GM18858 (cell line): ENCODE results near the gene FAAP100.
"Not testable (repeated sequence)": the region's sequence is repeated elsewhere in the genome, so short reads cannot be mapped to it uniquely, and the experiment has no call there.

Source experiments
- ATAC-seq: cut with Tn5 transposase; IDR thresholded peaks from one replicate; pipeline ENCODE4 v1.9.1; 2021; ENCODE audit not compliant: unreplicated experiment

The FAAP100 gene

GRCh38 chr17:81552244-81553017 is at the start of gene FAAP100:
FAAP100 (minus strand) TSS chr17:81552353; CDS start chr17:81552330, 23 bp downstream.
- no peak for ATAC-seq

GRCh38 chr17:81601525-81602120 is 49.5 kb upstream of the FAAP100 start:
- no peak for ATAC-seq

- no peak for ATAC-seq
These were observed 47.8 kb upstream of the FAAP100 start for GRCh38 chr17:81599719-81600486.

- ATAC-seq, result no peak
These were observed 41.1 kb upstream of the FAAP100 start for GRCh38 chr17:81593105-81593871.

- no peak for ATAC-seq
These were observed 39.8 kb upstream of the FAAP100 start for GRCh38 chr17:81591971-81592370.

GRCh38 chr17:81590121-81590520 is 38.0 kb upstream of the FAAP100 start:
- ATAC-seq, result no peak

- no peak for ATAC-seq
These were observed 37.5 kb upstream of the FAAP100 start for GRCh38 chr17:81589612-81590011.

GRCh38 chr17:81586096-81586495 is 33.9 kb upstream of the FAAP100 start:
- no peak for ATAC-seq

GRCh38 chr17:81584771-81585170 is 32.6 kb upstream of the FAAP100 start:
- not testable (repeated sequence) for ATAC-seq

- ATAC-seq, result no peak
These were observed 31.6 kb upstream of the FAAP100 start for GRCh38 chr17:81583589-81584342.

GRCh38 chr17:81582749-81583148 is 30.6 kb upstream of the FAAP100 start:
- no peak for ATAC-seq

- no peak for ATAC-seq
These were observed 30.2 kb upstream of the FAAP100 start for GRCh38 chr17:81582341-81582740.

GRCh38 chr17:81581758-81582157 is 29.6 kb upstream of the FAAP100 start:
- no peak for ATAC-seq

- no peak for ATAC-seq
These were observed 28.3 kb upstream of the FAAP100 start for GRCh38 chr17:81580481-81580880.

GRCh38 chr17:81579821-81580321 is 27.7 kb upstream of the FAAP100 start:
- no peak for ATAC-seq

- no peak for ATAC-seq
These were observed 27.1 kb upstream of the FAAP100 start for GRCh38 chr17:81579298-81579697.

GRCh38 chr17:81578561-81579225 is 26.5 kb upstream of the FAAP100 start:
- ATAC-seq, result no peak

- no peak for ATAC-seq
These were observed 25.9 kb upstream of the FAAP100 start for GRCh38 chr17:81578038-81578441.

- ATAC-seq, result no peak
These were observed 25.3 kb upstream of the FAAP100 start for GRCh38 chr17:81577278-81578000.
